Measurements from ENCODE around the gene GAL3ST2.
"Not testable (repeated sequence)": the region's sequence is repeated elsewhere in the genome, so short reads cannot be mapped to it uniquely, and the experiment has no call there.

Gene GAL3ST2

GRCh38 chr2:241806217-241806616, 29.6 kb downstream of the GAL3ST2 start:
- not testable (repeated sequence) for DNase-seq

- no peak for DNase-seq
Observed at GRCh38 chr2:241808051-241808720, 31.6 kb downstream of the GAL3ST2 start.

- peak in 1 of 58 donors; percentile 32 for DNase-seq
Observed at GRCh38 chr2:241808721-241809382, 32.2 kb downstream of the GAL3ST2 start, which contains the start of gene NEU4. NEU4 (plus strand) TSS chr2:241809193; CDS start chr2:241814485, 5,292 bp downstream.

GRCh38 chr2:241809383-241810306, 33.0 kb downstream of the GAL3ST2 start:
- no peak for DNase-seq

GRCh38 chr2:241810307-241811200, 33.9 kb downstream of the GAL3ST2 start:
- DNase-seq: peak in 51 of 58 donors; percentile 27 to 88 (median 74)

- DNase-seq: peak in 45 of 58 donors; percentile 30 to 81 (median 70)
Observed at GRCh38 chr2:241811201-241811951, 34.8 kb downstream of the GAL3ST2 start.

- no peak for DNase-seq
Observed at GRCh38 chr2:241811952-241812729, 35.5 kb downstream of the GAL3ST2 start.

GRCh38 chr2:241812730-241813643, 36.4 kb downstream of the GAL3ST2 start:
- DNase-seq: peak in 38 of 58 donors; percentile 14 to 77 (median 50)

GRCh38 chr2:241813644-241814392, 37.2 kb downstream of the GAL3ST2 start:
- no peak for DNase-seq

GRCh38 chr2:241814393-241814642, 37.7 kb downstream of the GAL3ST2 start:
- no peak for DNase-seq

GRCh38 chr2:241814643-241815476, 38.2 kb downstream of the GAL3ST2 start:
- DNase-seq: no peak

GRCh38 chr2:241815477-241816430, 39.1 kb downstream of the GAL3ST2 start:
- no peak for DNase-seq

GRCh38 chr2:241816431-241817121, 40.0 kb downstream of the GAL3ST2 start:
- no peak for DNase-seq

- DNase-seq: no peak
Observed at GRCh38 chr2:241817126-241817820, 40.7 kb downstream of the GAL3ST2 start.
